22Rv1 (cell line): ENCODE data around the gene EPHA10.

ENCODE experiments used
- CTCF ChIP-seq: fragments of 450-650 bp; IDR thresholded peaks from 2 replicates; pipeline ENCODE4 v1.5.1; 2017; ENCODE audit warnings: mild to moderate bottlenecking
- ZFX ChIP-seq: fragments of 450-650 bp; IDR thresholded peaks from 2 replicates; pipeline ENCODE4 v1.6.1; 2017; ENCODE audit warnings: antibody characterized with exemption, borderline replicate concordance

GRCh38 chr1:37755290-37755689, 9.6 kb downstream of the EPHA10 start:
- no peak for TF ChIP-seq CTCF
- TF ChIP-seq ZFX, result no peak
